Testis (tissue), 3 donors: ENCODE results near the gene DSG3. TPM values are rescaled to one million over a fixed set of nuclear protein-coding genes. Genes with fewer than 3 reads are reported as not detected.

Source experiments
- DNase-seq: peaks from one replicate; pipeline ENCODE4 v3.0.0-alpha.2; 2019
- H3K27ac ChIP-seq, 2 donors: fragments of 200-600 bp; sonication (generic); one replicate each; pipeline ENCODE4 v1.5.1; 2019
- H3K27me3 ChIP-seq: fragments of 200-600 bp; sonication (generic); one replicate; pipeline ENCODE4 v1.5.1; 2019
- H3K36me3 ChIP-seq: fragments of 200-600 bp; sonication (generic); one replicate; pipeline ENCODE4 v1.5.1; 2017; ENCODE audit warnings: low read depth; ENCODE audit errors: missing control alignments
- H3K4me1 ChIP-seq: fragments of 200-600 bp; sonication (generic); one replicate; pipeline ENCODE4 v1.5.1; 2019
- H3K4me3 ChIP-seq, 2 donors: fragments of 200-600 bp; sonication (generic); one replicate each; pipeline ENCODE4 v1.5.1; 2017 to 2019
- H3K9me3 ChIP-seq: fragments of 200-600 bp; sonication (generic); one replicate; pipeline ENCODE4 v1.5.1; 2017
- POLR2A ChIP-seq: fragments of 450-650 bp; IDR thresholded peaks from one replicate; pipeline ENCODE4 v1.6.1; 2017; ENCODE audit warnings: antibody characterized with exemption, mild to moderate bottlenecking, moderate library complexity
- WGBS, 2 donors: methylation state at CpG; one replicate each; pipeline ENCODE4 v1.1.5; 2018; 5-methylcytosine and 5-hydroxymethylcytosine counted together
- intact Hi-C: fragments of 100-400 bp; cut with DNase I; formaldehyde crosslinking; loops from one replicate; pipeline ENCODE4 v1.15.1; 2023; ENCODE audit warnings: low total_unique reads
- polyA plus RNA-seq: library from polyadenylated mRNA; stranded (reverse); fragments of 350-450 nt; fragmentation: Illumina TruSeq; extraction: RNeasy Lipid Tissue Mini Kit (QIAGEN cat#74804); gene quantifications from one replicate; pipeline ENCODE4 v1.2.3, GENCODE V29; 2014; ENCODE audit warnings: low read depth, low replicate concordance; ENCODE audit not compliant: insufficient read depth
- total RNA-seq, 2 donors: library from RNA; depleted of rRNA; stranded (reverse); fragments of >200 nt; gene quantifications; one replicate each; pipeline ENCODE4 v1.2.3, GENCODE V29; 2016
- TF ChIP-seq, protein P1 (sequence below), 3 experiments: fragments of 450-650 bp in 2 of 3; fragments of 200-600 bp in 1 of 3; sonication (generic) in 1 of 3; IDR thresholded peaks; one replicate each; pipeline ENCODE4 v1.5.1; 2016 to 2019; ENCODE audit warnings: antibody characterized with exemption in 3 of 3, mild to moderate bottlenecking in 2 of 3, moderate library complexity in 1 of 3

Gene DSG3
- total and polyA plus RNA-seq, 3 donors from 2014 or later: 0.16 to 0.19 (median 0.16) TPM

DNA sequence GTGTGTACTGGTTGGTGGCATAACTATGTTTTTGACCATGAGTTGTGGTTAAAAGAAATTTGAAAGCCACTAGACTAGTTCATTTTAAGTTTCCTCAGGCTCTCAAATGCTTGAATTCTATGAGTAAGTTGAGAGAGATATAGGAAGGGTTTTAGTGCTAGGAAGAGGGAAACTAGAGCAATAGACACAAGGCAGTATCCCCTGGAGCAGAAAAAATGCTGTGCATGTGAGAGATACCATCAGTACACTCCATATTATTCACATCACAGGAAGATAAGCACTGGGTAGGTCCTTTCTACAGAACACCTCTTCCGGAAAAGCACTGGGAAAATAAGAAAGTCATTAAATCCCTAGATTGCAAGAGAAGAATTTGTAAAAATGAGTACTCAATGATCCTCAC, 19.3 kb upstream of the DSG3 start:
- DNase-seq: no peak
- intact Hi-C loops: no loop called here
- 93 to 96% methylated on average over 1 of the region's 1 CpG for WGBS, 2 donors

DNA sequence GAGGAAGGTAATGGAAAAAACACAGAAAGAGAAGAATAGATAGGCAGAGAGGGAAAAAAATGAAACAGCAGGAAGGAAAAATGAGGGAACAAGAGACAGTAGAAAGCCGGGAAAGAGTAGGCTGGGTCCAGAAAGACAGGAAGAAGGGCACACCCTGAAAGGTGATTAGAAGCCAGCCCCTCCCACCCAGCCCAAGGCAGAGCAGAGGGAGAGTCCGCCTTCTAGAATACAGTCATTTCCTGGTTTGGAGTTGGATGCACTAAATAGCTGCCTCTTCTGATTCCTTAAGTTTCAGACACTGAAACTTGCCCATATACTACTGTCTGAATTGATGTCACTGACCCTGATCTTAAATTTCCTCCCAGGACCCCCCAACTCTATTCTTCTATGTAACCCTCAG, 17.9 kb upstream of the DSG3 start:
- Histone ChIP-seq H3K9me3 (no peaks in the 10 kb centered on the region), H3K4me1 (no peaks in the 10 kb centered on the region), H3K27ac (no peak overlapping the region), H3K36me3 (no peaks in the 10 kb centered on the region), H3K4me3 (no peak overlapping the region), H3K27me3 (no peaks in the 10 kb centered on the region)
- no peak for TF ChIP-seq POLR2A
- TF ChIP-seq, protein P1, sequence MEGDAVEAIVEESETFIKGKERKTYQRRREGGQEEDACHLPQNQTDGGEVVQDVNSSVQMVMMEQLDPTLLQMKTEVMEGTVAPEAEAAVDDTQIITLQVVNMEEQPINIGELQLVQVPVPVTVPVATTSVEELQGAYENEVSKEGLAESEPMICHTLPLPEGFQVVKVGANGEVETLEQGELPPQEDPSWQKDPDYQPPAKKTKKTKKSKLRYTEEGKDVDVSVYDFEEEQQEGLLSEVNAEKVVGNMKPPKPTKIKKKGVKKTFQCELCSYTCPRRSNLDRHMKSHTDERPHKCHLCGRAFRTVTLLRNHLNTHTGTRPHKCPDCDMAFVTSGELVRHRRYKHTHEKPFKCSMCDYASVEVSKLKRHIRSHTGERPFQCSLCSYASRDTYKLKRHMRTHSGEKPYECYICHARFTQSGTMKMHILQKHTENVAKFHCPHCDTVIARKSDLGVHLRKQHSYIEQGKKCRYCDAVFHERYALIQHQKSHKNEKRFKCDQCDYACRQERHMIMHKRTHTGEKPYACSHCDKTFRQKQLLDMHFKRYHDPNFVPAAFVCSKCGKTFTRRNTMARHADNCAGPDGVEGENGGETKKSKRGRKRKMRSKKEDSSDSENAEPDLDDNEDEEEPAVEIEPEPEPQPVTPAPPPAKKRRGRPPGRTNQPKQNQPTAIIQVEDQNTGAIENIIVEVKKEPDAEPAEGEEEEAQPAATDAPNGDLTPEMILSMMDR (IDR thresholded peaks at IDR 0.05): no peak
- no peak for DNase-seq
- WGBS, 2 donors: 68 to 73% methylated on average over 2 of the region's 2 CpGs
- intact Hi-C loops: no loop called here

More for the DNA sequence above, 19.3 kb upstream of the DSG3 start:
- TF ChIP-seq, protein P1 (IDR thresholded peaks at IDR 0.05): no peak
- TF ChIP-seq POLR2A: no peak
- no peaks in the 10 kb centered on the region for H3K9me3 ChIP-seq
- H3K4me1 ChIP-seq: no peaks in the 10 kb centered on the region
- H3K27me3 ChIP-seq: no peaks in the 10 kb centered on the region
- no peak overlapping the region for H3K4me3 ChIP-seq
- no peaks in the 10 kb centered on the region for H3K36me3 ChIP-seq
- no peak overlapping the region for H3K27ac ChIP-seq

DNA sequence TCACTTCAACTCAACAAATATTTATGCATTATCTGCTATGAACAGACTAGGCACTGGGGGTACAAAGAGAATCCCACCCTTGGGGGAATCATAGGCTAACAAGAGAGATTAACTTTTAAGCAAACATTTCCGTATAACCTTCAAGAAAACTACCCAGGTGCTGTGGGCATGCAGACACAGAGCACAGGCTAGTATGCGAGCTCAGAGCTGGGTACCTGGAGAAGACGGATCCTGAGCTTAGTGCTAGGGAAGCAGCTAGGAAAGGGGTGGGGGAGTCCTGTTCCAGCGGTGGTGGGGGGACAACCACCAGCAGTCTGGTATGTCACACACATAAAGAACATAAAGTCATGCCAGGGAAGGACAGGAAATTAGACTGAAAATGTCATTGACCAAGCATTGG, 17.5 kb upstream of the DSG3 start:
- Histone ChIP-seq H3K4me1 (no peaks in the 10 kb centered on the region), H3K27ac (no peak overlapping the region), H3K9me3 (no peaks in the 10 kb centered on the region), H3K27me3 (no peaks in the 10 kb centered on the region), H3K36me3 (no peaks in the 10 kb centered on the region), H3K4me3 (no peak overlapping the region)
- no peak for DNase-seq
- TF ChIP-seq, protein P1 (IDR thresholded peaks at IDR 0.05): no peak
- no peak for TF ChIP-seq POLR2A
- intact Hi-C loops: no loop called here
- WGBS, 2 donors: 79 to 80% methylated on average over 4 of the region's 4 CpGs

DNA sequence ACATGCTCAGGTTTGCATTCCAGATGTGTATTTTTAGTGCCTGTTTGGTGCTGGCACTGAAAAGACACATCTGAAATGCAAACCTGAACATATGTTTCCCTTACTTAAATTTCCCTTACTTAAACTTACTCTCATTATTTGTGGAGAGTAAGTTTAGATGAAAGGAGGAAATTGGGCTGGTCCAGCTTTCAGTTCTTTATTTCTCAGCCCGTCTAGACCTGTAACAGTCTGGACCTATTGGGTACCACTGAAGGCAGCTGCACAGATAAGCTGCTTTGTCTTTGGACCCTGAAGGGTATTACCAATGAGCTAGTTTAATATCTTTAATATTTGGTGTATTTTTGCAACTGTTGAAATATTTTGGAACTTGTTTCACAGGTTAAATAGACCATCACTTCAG, 17.0 kb upstream of the DSG3 start:
- intact Hi-C loops: no loop called here
- no peaks in the 10 kb centered on the region for H3K9me3 ChIP-seq
- no peak overlapping the region for H3K27ac ChIP-seq
- WGBS, 2 donors: 67 to 81% methylated on average over 1 of the region's 1 CpG
- H3K4me1 ChIP-seq: no peaks in the 10 kb centered on the region
- H3K36me3 ChIP-seq: no peaks in the 10 kb centered on the region
- H3K27me3 ChIP-seq: no peaks in the 10 kb centered on the region
- H3K4me3 ChIP-seq: no peak overlapping the region
- TF ChIP-seq, protein P1 (IDR thresholded peaks at IDR 0.05): no peak
- TF ChIP-seq POLR2A: no peak
- no peak for DNase-seq

GRCh38 chr18:31432316-31432715, 15.2 kb upstream of the DSG3 start:
- WGBS, 2 donors: 86 to 91% methylated on average over 1 of the region's 1 CpG
- no peak for DNase-seq

More at GRCh38 chr18:31432316-31432715, 15.2 kb upstream of the DSG3 start:
- no peak for TF ChIP-seq POLR2A
- TF ChIP-seq, protein P1 (IDR thresholded peaks at IDR 0.05): no peak
- no peaks in the 10 kb centered on the region for H3K9me3 ChIP-seq
- H3K27me3 ChIP-seq: no peaks in the 10 kb centered on the region
- no peak overlapping the region for H3K4me3 ChIP-seq
- H3K36me3 ChIP-seq: no peaks in the 10 kb centered on the region
- H3K27ac ChIP-seq: no peak overlapping the region
- no peaks in the 10 kb centered on the region for H3K4me1 ChIP-seq
- intact Hi-C loops: no loop called here
